Type B pancreatic cell (in vitro differentiated cells): Measurements from ENCODE around the gene INSR. TPM values are rescaled to one million over a fixed set of nuclear protein-coding genes. Genes with fewer than 3 reads are reported as not detected.
A peak's percentile ranks its signal among the peaks of the same experiment; 100 is the strongest.

Experiments used
- DNase-seq: peaks from one replicate; pipeline ENCODE4 v3.0.0; 2021; ENCODE audit warnings: mixed read lengths; ENCODE audit not compliant: unreplicated experiment; ENCODE audit errors: extremely low spot score
- H3K27ac Mint-ChIP-seq: 2 replicates; pipeline ENCODE4 v1.8.0; 2021; ENCODE audit warnings: mild to moderate bottlenecking, mixed read lengths
- H3K27me3 Mint-ChIP-seq: 2 replicates; pipeline ENCODE4 v1.8.0; 2021; ENCODE audit warnings: mixed read lengths
- H3K36me3 Mint-ChIP-seq: 2 replicates; pipeline ENCODE4 v1.8.0; 2021; ENCODE audit warnings: mixed read lengths
- H3K4me1 Mint-ChIP-seq: one replicate; pipeline ENCODE4 v1.8.0; 2021; ENCODE audit warnings: mixed read lengths; ENCODE audit not compliant: unreplicated experiment
- H3K4me3 Mint-ChIP-seq: 2 replicates; pipeline ENCODE4 v1.8.0; 2021; ENCODE audit warnings: mild to moderate bottlenecking, mixed read lengths
- H3K9me3 Mint-ChIP-seq: 2 replicates; pipeline ENCODE4 v1.8.0; 2021; ENCODE audit warnings: mixed read lengths
- total RNA-seq: library from RNA; stranded (reverse); gene quantifications from 2 replicates; pipeline ENCODE4 v1.2.1, GENCODE V29; 2021; ENCODE audit warnings: low replicate concordance
- TF ChIP-seq, protein P1 (sequence below): fragments of 200-600 bp; sonication (generic); conservative IDR thresholded peaks from 2 replicates; pipeline ENCODE4 v1.5.0; 2021; ENCODE audit warnings: antibody characterized with exemption, mild to moderate bottlenecking

Gene INSR
- total RNA-seq, 1 donor from 2014 or later = 33.7 TPM

DNA sequence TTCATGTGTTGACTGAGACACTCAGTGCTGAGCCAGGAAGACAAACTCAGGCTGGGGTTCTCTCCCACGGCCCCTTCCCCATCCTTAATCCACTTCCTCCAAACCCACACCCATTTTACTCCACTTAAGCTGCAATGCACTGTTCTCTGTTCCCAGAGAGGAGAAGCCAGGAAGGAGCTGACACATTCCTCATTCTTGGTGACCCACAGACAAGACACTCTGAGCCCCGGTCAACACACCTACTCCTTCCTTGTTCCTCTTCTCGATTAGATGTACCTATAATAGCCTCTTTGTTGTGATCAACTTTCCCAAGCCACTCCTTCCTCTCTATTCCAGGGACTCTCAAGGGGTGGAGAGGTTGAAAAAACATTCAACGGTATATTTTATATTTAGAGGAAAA is 47.1 kb downstream of the INSR start:
- H3K36me3 Mint-ChIP-seq = peaks cover 8% of the 10 kb centered on the region
- TF ChIP-seq, protein P1, sequence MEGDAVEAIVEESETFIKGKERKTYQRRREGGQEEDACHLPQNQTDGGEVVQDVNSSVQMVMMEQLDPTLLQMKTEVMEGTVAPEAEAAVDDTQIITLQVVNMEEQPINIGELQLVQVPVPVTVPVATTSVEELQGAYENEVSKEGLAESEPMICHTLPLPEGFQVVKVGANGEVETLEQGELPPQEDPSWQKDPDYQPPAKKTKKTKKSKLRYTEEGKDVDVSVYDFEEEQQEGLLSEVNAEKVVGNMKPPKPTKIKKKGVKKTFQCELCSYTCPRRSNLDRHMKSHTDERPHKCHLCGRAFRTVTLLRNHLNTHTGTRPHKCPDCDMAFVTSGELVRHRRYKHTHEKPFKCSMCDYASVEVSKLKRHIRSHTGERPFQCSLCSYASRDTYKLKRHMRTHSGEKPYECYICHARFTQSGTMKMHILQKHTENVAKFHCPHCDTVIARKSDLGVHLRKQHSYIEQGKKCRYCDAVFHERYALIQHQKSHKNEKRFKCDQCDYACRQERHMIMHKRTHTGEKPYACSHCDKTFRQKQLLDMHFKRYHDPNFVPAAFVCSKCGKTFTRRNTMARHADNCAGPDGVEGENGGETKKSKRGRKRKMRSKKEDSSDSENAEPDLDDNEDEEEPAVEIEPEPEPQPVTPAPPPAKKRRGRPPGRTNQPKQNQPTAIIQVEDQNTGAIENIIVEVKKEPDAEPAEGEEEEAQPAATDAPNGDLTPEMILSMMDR = no peak
- H3K4me1 Mint-ChIP-seq = peaks cover 4% of the 10 kb centered on the region
- no peaks in the 10 kb centered on the region for H3K27me3 Mint-ChIP-seq
- no peaks in the 10 kb centered on the region for H3K9me3 Mint-ChIP-seq
- DNase-seq = no peak
- no peak overlapping the region for H3K4me3 Mint-ChIP-seq
- peak overlapping the region; percentile 17 for H3K27ac Mint-ChIP-seq

DNA sequence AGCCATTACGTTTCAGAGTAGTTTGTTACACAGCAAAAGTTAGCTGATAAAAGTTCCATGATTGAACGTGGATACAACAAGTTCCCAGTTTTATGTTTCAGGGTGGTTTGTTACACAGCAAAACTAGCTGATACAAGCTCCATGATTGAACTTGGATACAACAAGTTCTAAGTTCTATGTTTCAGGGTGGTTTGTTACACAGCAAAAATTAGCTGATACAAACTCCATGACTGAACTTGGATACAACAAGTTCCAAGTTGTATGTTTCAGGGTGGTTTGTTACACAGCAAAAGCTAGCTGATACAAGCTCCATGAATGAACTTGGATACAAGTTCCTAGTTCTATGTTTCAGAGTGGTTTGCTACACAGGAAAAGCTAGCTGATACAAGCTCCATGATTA is 47.6 kb downstream of the INSR start:
- Mint-ChIP-seq H3K27me3 (no peaks in the 10 kb centered on the region), H3K4me1 (peaks cover 4% of the 10 kb centered on the region), H3K4me3 (no peak overlapping the region), H3K36me3 (peaks cover 8% of the 10 kb centered on the region), H3K27ac (no peak overlapping the region), H3K9me3 (no peaks in the 10 kb centered on the region)
- TF ChIP-seq, protein P1 = no peak
- no peak for DNase-seq

DNA sequence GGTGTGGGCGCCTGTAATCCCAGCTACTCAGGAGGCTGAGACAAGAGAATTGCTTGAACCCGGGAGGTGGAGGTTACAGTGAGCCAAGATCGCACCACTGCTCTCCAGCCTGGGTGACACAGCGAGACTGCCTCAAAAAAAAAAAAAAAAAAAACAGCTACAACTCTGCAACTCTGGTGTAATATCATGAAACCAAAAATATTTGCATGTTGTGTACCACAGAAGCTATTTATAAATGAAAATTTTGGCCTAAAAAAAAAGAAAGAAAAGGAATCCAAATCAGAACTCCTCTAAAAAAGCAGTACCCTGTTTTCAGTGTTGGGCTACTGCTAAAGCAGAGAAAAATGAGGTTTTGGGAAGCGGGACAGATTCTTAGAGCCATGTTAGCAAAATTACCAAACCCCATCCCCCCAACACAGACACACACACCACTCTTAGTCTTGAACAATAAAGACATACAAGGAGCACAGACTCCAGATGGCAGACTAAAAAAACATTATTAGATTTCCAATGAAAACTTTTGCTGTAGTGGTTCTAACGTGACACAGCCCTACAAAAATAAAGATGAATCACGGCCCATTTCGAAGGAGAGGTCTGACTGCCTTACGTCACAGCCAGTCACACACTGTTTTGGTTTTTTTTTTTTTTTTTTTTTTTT is 51.5 kb downstream of the INSR start:
- TF ChIP-seq, protein P1 = no peak
- peaks cover 10% of the 10 kb centered on the region for H3K4me1 Mint-ChIP-seq
- H3K27me3 Mint-ChIP-seq = no peaks in the 10 kb centered on the region
- H3K36me3 Mint-ChIP-seq = peaks cover 11% of the 10 kb centered on the region
- peaks cover 6% of the 10 kb centered on the region for H3K9me3 Mint-ChIP-seq
- H3K4me3 Mint-ChIP-seq = no peak overlapping the region
- DNase-seq = no peak
- no peak overlapping the region for H3K27ac Mint-ChIP-seq

DNA sequence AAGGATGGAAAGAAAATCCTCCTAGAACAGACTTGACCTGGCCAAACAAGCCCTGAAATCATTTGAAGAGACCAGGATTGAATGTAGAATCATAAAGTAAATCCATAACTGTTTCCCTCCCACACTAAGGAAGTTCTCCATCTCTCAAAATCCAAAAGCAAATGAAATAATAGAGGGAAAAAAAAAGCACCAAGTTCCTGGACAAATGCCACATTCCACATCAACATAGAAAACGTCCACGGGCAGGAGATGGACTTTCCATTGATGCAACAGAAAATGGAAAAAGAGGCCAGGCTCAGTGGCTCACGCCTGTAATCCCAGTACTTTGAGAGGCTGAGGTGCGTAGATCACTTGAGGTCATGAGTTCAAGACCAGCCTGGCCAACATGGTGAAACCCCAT is 56.2 kb downstream of the INSR start:
- no peak overlapping the region for H3K27ac Mint-ChIP-seq
- peaks cover 6% of the 10 kb centered on the region for H3K9me3 Mint-ChIP-seq
- peaks cover 7% of the 10 kb centered on the region for H3K36me3 Mint-ChIP-seq
- DNase-seq = no peak
- H3K4me3 Mint-ChIP-seq = no peak overlapping the region
- H3K4me1 Mint-ChIP-seq = peaks cover 18% of the 10 kb centered on the region
- H3K27me3 Mint-ChIP-seq = no peaks in the 10 kb centered on the region
- TF ChIP-seq, protein P1 = no peak

DNA sequence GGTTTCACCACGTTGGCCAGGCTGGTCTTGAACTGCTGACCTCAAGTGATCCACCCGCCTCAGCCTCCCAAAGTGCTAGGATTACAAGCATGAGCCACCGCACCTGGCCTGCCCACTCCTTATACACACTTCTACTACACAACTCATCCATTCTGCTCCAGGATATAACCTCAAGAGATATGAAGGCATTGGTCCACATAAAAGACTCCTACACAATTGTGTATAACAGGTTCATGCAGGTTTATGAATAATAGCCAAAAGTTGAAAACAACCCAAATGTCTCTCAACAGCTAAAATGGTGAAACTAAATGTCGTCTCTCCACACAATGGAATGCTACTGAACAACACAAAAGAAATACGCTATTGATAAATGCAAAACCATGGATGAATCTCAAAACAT is 58.1 kb downstream of the INSR start:
- peaks cover 7% of the 10 kb centered on the region for H3K36me3 Mint-ChIP-seq
- no peak overlapping the region for H3K27ac Mint-ChIP-seq
- H3K4me1 Mint-ChIP-seq = peaks cover 14% of the 10 kb centered on the region
- TF ChIP-seq, protein P1 = no peak
- H3K27me3 Mint-ChIP-seq = no peaks in the 10 kb centered on the region
- no peak for DNase-seq
- no peak overlapping the region for H3K4me3 Mint-ChIP-seq
- peaks cover 6% of the 10 kb centered on the region for H3K9me3 Mint-ChIP-seq
